ENCODE measurements around the gene BEST4.
A peak's percentile ranks its signal among the peaks of the same experiment; 100 is the strongest.
"Not testable (repeated sequence)": the region's sequence is repeated elsewhere in the genome, so short reads cannot be mapped to it uniquely, and the experiment has no call there.

Gene BEST4

DNA sequence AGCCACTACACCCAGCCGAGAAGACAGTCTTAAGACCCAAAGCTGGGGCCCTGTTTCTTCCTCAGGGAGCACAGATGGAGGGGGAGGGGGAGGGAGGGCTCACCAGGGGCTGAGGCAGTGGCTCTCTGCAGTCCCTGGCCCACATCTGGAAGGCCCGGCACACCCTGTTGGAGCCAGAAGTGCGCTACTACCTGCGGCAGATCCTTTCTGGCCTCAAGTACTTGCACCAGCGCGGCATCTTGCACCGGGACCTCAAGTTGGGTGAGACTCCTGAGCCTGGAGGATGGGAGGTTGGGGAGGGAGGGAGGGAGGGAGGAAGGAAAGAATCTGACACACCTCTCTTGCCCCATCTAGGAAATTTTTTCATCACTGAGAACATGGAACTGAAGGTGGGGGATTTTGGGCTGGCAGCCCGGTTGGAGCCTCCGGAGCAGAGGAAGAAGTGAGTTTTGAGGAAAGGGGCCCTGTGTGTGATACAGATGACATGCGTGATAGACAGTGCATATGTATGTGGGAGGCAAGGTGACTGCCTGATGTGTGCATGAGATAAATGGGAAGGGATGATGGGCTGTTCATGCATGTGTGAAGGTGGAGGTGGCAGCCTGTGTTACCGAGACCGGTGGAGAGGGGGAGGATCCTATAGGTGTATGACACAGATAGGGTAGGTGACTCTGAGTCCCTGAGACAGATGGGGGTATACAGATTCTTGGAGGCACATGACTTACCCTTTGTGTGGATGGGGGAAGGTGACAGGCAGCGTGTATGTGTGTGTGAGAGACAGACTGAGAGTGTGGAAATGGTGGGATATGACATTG lies 13.7 kb upstream of the BEST4 start:
- FAIRE-seq, result no peak

DNA sequence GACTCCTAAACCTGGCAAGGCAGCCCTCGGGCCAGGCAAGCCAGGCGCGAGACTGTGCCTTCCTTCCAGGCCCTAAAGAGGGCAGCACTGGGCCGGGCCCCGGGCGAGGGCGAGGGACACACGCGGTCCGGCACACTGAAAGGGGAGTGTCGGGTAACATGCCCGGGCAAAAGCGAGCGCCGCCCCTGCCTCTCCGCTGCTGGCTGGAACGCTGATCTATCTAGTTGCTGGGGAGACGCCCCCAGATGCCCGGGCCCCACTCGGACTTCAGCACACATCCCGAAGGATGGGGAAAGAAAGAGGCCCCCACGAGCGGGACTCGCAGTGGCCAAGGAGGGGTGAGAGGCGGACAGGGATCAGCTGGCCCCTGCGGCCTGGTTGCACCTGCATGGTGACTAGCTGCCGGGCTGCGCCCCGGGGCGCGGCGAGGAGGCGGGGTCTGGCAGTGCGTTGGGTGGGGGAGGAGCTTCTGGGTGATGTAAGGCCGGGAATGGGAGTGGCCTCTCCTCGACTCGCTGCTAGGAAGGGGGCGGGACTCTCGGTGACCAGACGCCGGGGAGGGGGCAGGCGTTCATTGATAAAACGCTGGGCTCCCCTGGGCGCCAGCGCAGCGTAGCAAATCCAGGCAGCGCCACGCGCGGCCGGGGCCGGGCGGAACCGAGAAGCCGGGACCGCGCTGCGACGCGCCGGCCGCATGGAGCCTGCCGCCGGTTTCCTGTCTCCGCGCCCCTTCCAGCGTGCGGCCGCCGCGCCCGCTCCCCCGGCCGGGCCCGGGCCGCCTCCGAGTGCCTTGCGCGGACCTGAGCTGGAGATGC lies 12.0 kb upstream of the BEST4 start, which contains the start of gene PLK3:
PLK3 (plus strand) TSS at position 608 of the 815 bp plus-strand sequence; CDS start at position 695, 87 bp downstream.
- peak; percentile 83 for FAIRE-seq

- FAIRE-seq, result no peak
These were observed 10.8 kb upstream of the BEST4 start for GRCh38 chr1:44798481-44799365.

DNA sequence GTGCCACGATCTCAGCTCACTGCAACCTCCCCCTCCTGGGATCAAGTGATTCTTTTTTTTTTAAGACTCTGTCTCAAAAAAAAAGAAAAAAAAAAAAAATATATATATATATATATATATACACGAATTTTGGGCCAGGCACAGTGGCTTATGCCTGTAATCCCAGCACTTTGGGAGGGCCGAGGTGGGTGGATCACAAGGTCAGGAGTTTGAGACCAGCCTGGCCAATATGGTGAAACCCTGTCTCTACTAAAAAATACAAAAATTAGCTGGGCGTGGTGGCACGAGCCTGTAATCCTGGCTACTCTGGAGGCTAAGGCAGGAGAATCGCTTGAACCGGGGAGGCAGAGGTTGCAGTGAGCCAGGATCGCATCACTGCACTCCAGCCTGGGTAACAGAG lies 9.9 kb upstream of the BEST4 start:
- not testable (repeated sequence) for FAIRE-seq

DNA sequence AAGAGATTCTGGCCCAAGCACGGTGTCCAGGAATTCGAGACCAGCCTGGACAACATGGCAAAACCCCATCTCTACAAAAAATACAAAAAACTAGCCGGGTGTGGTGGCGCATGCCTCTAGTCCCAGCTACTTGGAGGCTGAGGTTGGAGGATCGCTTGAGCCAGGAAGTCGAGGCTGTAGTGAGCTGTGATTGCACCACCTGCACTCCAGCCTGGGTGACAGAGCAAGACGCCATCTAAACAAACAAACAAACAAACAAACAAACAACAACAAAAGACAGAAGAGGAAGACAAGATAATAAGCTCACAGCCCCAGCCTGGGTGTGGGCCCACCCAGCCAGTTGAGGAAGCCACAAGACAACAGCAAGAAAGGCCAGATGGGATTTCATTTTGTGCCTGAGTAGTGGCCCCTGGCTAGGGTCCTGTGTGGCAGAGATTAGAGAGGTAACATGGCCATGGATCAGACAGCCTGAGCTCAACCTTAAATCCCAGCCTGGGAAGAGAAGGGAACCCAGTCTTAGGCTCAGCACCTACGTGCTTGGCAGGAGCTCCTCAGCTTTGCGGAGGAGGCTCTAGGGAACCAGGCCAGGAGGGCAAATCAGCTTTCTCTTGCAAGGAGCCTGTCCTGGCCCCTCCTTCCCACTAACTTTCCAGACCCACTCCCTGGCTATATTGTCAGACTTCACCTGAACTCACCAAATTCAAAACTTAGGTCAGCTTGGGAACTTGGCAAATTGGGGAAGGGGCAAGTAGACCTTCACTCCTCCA lies 4.9 kb upstream of the BEST4 start:
- no peak for FAIRE-seq

- FAIRE-seq, result no peak
These were observed 3.2 kb upstream of the BEST4 start for GRCh38 chr1:44790968-44791801.

DNA sequence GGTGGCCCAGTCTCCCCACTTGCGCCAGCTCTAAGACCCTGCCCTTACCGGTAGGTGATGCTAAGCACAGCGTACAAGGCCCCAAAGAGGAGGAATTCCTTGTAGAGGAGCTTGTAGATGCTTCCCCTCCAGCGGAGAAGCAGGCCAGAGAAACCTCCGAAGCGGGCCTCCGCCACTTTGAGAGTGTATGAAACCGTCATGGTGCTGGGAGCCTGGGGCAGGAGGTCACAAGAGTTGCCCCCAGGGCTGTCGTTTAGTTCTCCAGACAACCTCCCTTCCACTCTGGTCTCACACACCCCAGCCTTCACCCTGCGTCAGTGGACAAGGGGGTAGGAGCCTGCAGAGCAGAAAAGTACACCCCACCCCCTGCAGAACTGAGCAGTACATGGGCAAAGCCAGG lies 464 bp downstream of the BEST4 start:
- no peak for FAIRE-seq

DNA sequence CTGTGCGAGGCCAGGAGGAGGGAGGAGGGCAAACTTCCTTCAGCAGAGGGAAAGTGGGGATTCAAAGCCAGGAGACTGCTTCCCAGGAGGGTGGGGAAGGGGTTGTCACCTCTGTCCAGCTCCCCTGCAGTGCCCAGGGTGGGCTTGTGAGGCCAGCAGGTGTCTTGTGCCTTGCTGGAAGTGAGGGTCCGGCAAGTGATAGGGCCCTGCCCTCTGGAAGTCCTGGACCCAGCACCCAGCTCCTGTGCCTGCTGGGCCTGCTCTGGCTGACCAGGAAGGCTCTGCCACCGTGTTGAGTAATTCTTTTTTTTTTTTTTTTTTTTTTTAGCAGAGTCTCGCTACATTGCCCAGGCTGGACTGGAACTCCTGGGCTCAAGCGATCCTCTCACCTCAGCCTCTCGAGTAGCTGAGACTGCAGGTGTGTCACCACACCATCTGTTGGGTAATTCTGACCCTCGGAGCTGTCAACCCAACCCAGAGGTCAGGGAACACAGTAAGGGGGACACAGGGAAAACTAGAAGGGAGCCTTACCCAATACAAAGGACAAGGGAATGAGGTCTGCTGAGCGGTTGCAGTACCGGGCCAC lies 1.0 kb downstream of the BEST4 start:
- no peak for FAIRE-seq

DNA sequence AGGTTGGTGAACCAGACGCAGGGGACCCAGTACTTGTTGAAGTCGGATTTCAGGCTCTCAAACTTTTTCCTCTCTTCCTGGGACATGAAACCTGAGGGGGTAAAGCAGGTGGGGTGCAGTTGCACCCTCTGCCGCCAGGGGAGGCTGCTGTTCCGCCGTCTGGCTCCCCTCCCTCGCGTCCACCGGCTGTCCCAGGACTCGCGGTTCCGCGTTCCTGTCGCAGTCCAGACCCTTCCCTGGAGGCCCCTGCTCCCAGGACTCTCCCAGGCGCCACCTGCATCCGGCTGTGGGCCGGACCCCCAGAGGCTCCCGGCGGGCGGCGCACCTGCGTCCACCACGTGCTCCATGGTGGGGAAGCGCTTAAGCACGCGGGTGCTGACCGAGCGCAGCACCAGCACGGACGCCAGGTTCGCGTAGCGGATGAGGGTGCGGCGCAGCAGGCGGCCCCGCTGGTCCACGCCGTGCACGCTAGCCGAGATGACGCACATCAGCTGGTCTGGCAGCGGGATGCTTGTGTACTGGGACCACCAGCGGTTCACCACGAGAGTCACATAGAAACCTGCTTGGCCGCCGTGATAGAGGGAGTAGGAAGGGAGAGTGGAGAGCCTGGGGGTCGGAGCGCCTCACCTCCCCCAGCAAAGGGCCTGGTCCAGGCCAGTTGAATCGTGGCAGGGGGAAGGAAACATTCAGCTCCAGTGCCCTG lies 1.7 kb downstream of the BEST4 start:
- FAIRE-seq, result no peak

DNA sequence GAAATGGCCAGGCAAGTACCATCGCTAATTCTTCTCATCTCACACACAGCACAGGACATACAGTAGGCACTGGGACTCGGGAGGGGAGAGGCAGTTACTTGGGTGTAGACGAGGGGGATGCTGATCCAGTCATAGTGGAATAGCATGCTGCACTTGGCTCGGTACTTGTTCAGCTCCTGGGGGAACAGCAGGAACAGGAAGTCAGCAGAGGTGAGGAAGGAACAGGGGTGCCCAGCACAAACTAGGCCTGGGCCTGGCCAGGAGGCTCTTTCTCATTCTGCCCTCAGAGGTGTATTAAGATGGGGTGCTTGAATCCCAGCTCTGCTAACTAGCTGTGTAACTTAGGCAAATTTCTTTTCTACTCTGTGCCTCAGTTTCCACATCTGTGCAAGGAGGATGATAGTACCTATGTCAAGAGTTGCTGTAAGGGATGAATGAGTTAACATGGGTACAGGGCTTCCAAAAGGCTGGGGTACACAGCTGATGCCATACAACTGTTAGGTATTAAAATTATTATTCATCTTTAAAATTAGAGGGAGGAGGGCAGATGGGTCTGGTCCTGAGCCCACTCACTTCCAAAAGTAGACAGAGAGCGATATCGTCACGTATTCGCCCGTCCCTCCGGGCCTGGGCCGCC lies 2.4 kb downstream of the BEST4 start:
- no peak for FAIRE-seq

GRCh38 chr1:44785029-44785380 lies 3.0 kb downstream of the BEST4 start:
- no peak for FAIRE-seq

GRCh38 chr1:44784094-44785028 lies 3.6 kb downstream of the BEST4 start:
- no peak for FAIRE-seq

- no peak for FAIRE-seq
These were observed 4.3 kb downstream of the BEST4 start for GRCh38 chr1:44783697-44784093.

GRCh38 chr1:44780583-44781121 lies 7.3 kb downstream of the BEST4 start:
- FAIRE-seq, result no peak

- FAIRE-seq, result no peak
These were observed 9.0 kb downstream of the BEST4 start for GRCh38 chr1:44778705-44779576.

- FAIRE-seq, result no peak
These were observed 9.9 kb downstream of the BEST4 start for GRCh38 chr1:44777969-44778635.

DNA sequence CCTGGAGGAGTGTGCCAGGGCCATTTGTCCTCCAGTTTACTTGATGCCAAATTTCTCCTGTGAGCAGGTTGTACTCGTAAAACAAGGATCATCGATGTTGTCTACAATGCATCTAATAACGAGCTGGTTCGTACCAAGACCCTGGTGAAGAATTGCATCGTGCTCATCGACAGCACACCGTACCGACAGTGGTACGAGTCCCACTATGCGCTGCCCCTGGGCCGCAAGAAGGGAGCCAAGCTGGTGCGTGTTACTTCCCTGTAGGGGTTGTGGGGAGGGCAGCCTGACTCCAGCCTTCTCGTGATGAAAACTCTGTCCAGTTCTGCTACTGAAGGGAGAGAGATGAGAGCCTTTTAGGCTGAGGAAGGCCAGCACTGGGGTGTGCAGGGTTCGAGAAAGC lies 10.4 kb downstream of the BEST4 start:
- no peak for FAIRE-seq

Data from endometrium (tissue), 2 donors.